ENCODE results near the gene OPCML.
"Not testable (repeated sequence)": the region's sequence is repeated elsewhere in the genome, so short reads cannot be mapped to it uniquely, and the experiment has no call there.

The OPCML gene

GRCh38 chr11:132379540-132379939 lies 1152.8 kb downstream of the OPCML start:
- peaks cover 3% of the 10 kb centered on the region for H3K27me3 ChIP-seq (ENCODE audit: insufficient read depth, poor library complexity, severe bottlenecking)
- H3K4me1 ChIP-seq (ENCODE audit: insufficient read depth, poor library complexity, severe bottlenecking) = no peaks in the 10 kb centered on the region
- H3K27ac ChIP-seq (ENCODE audit: poor library complexity, severe bottlenecking) = no peak overlapping the region
- no peak for TF ChIP-seq CTCF (IDR thresholded peaks at IDR 0.05; ENCODE audit: poor library complexity, severe bottlenecking)
- no peak overlapping the region for H3K4me3 ChIP-seq (ENCODE audit: severe bottlenecking)
- H3K9me3 ChIP-seq (ENCODE audit: severe bottlenecking) = no peaks in the 10 kb centered on the region
- ATAC-seq (ENCODE audit: low read depth) = no peak
- no peak for DNase-seq (ENCODE audit: low spot score)
- no peaks in the 10 kb centered on the region for H3K36me3 ChIP-seq (ENCODE audit: low read depth)

- no peak for ATAC-seq (ENCODE audit: low read depth)
These were observed 1158.7 kb downstream of the OPCML start for GRCh38 chr11:132373405-132374143.

GRCh38 chr11:132370114-132370513 lies 1162.2 kb downstream of the OPCML start:
- not testable (repeated sequence) for H3K27ac ChIP-seq (ENCODE audit: poor library complexity, severe bottlenecking); DNase-seq (ENCODE audit: low spot score); ATAC-seq (ENCODE audit: low read depth); H3K36me3 ChIP-seq (ENCODE audit: low read depth); H3K4me3 ChIP-seq (ENCODE audit: severe bottlenecking); H3K9me3 ChIP-seq (ENCODE audit: severe bottlenecking); H3K4me1 ChIP-seq (ENCODE audit: insufficient read depth, poor library complexity, severe bottlenecking)
- peaks cover 33% of the 10 kb centered on the region for H3K27me3 ChIP-seq (ENCODE audit: insufficient read depth, poor library complexity, severe bottlenecking)

More at GRCh38 chr11:132373405-132374143, 1158.7 kb downstream of the OPCML start:
- no peak for TF ChIP-seq CTCF (IDR thresholded peaks at IDR 0.05; ENCODE audit: poor library complexity, severe bottlenecking)
- Histone ChIP-seq H3K4me1 (ENCODE audit: insufficient read depth, poor library complexity, severe bottlenecking) (no peaks in the 10 kb centered on the region), H3K4me3 (ENCODE audit: severe bottlenecking) (no peak overlapping the region), H3K27me3 (ENCODE audit: insufficient read depth, poor library complexity, severe bottlenecking) (peaks cover 32% of the 10 kb centered on the region), H3K9me3 (ENCODE audit: severe bottlenecking) (no peaks in the 10 kb centered on the region), H3K27ac (ENCODE audit: poor library complexity, severe bottlenecking) (no peak overlapping the region), H3K36me3 (ENCODE audit: low read depth) (no peaks in the 10 kb centered on the region)
- no peak for DNase-seq (ENCODE audit: low spot score)

GRCh38 chr11:132367293-132367692 lies 1165.0 kb downstream of the OPCML start:
- Histone ChIP-seq H3K4me3 (ENCODE audit: severe bottlenecking) (no peak overlapping the region), H3K27me3 (ENCODE audit: insufficient read depth, poor library complexity, severe bottlenecking) (peaks cover 28% of the 10 kb centered on the region), H3K9me3 (ENCODE audit: severe bottlenecking) (no peaks in the 10 kb centered on the region), H3K36me3 (ENCODE audit: low read depth) (no peaks in the 10 kb centered on the region), H3K4me1 (ENCODE audit: insufficient read depth, poor library complexity, severe bottlenecking) (no peaks in the 10 kb centered on the region), H3K27ac (ENCODE audit: poor library complexity, severe bottlenecking) (no peak overlapping the region)
- no peak for ATAC-seq (ENCODE audit: low read depth)
- no peak for DNase-seq (ENCODE audit: low spot score)
- TF ChIP-seq CTCF (IDR thresholded peaks at IDR 0.05; ENCODE audit: poor library complexity, severe bottlenecking) = no peak

DNA sequence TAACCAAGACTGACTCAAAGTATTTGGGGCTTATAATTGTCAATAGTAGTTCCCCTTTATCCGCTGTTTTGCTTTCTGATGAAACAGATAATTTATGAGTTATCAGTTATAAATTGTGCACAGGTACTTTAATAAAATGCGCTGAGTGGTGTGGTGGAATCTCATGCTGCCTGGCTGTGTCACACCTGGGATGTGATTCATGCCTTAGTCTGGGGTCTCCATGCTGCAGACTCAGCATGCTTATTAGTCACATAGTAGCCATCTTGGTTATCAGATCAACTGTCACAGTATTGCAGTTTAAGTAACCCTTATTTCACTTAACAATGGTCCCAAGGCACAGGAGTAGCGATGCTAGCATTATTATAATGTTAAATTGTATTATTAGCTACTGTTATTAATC lies 1166.7 kb downstream of the OPCML start:
- no peak overlapping the region for H3K4me3 ChIP-seq (ENCODE audit: severe bottlenecking)
- H3K27ac ChIP-seq (ENCODE audit: poor library complexity, severe bottlenecking) = no peak overlapping the region
- H3K4me1 ChIP-seq (ENCODE audit: insufficient read depth, poor library complexity, severe bottlenecking) = no peaks in the 10 kb centered on the region
- TF ChIP-seq CTCF (IDR thresholded peaks at IDR 0.05; ENCODE audit: poor library complexity, severe bottlenecking) = no peak
- H3K9me3 ChIP-seq (ENCODE audit: severe bottlenecking) = no peaks in the 10 kb centered on the region
- H3K27me3 ChIP-seq (ENCODE audit: insufficient read depth, poor library complexity, severe bottlenecking) = peaks cover 21% of the 10 kb centered on the region
- DNase-seq (ENCODE audit: low spot score) = no peak
- H3K36me3 ChIP-seq (ENCODE audit: low read depth) = no peaks in the 10 kb centered on the region
- 0 out of 3 replicates have a peak, but pooled peaks have one; percentile 23 for ATAC-seq (ENCODE audit: low read depth)
